Keratinocyte (primary cell): Measurements from ENCODE around the gene MAPRE2. TPM values are rescaled to one million over a fixed set of nuclear protein-coding genes. Genes with fewer than 3 reads are reported as not detected.

Experiments
- DNase-seq: peaks from one replicate; pipeline ENCODE4 v3.0.0-alpha.2; 2011; ENCODE audit warnings: low read depth, missing footprints, low spot score
- FAIRE-seq: peaks from 2 replicates; lab custom pipeline; 2011; peaks lifted over from hg19 to GRCh38; lab: Jason Lieb, UNC
- H2AFZ ChIP-seq: 2 replicates; pipeline ENCODE4 v1.6.0; 2012; ENCODE audit warnings: low read length, control low read depth, inconsistent platforms; ENCODE audit not compliant: control insufficient read depth
- H3K27ac ChIP-seq: 2 replicates; pipeline ENCODE4 v1.5.1; 2011; ENCODE audit warnings: low read length; ENCODE audit not compliant: control insufficient read depth, insufficient read depth
- H3K27me3 ChIP-seq: 3 replicates; pipeline ENCODE4 v1.6.0; 2011; ENCODE audit warnings: low read length; ENCODE audit not compliant: control insufficient read depth, insufficient read depth; ENCODE audit errors: extremely low read depth
- H3K36me3 ChIP-seq, 2 experiments: 2 replicates in 1 of 2; 3 replicates in 1 of 2; pipeline ENCODE4 v1.5.1; 2011; ENCODE audit warnings: low read length in 2 of 2, mild to moderate bottlenecking in 1 of 2; ENCODE audit not compliant: control insufficient read depth in 2 of 2, insufficient read depth in 2 of 2; ENCODE audit errors: extremely low read depth in 1 of 2
- H3K4me1 ChIP-seq: 3 replicates; pipeline ENCODE4 v1.5.1; 2011; ENCODE audit warnings: low read length; ENCODE audit not compliant: control insufficient read depth, insufficient read depth; ENCODE audit errors: extremely low read depth
- H3K4me2 ChIP-seq: 3 replicates; pipeline ENCODE4 v1.6.0; 2011; ENCODE audit warnings: low read depth, low read length; ENCODE audit not compliant: control insufficient read depth, insufficient read depth; ENCODE audit errors: extremely low read depth
- H3K4me3 ChIP-seq, 3 experiments: fragments of 200-600 bp in 1 of 3; sonication (generic) in 1 of 3; 2 replicates in 2 of 3; 3 replicates in 1 of 3; pipeline ENCODE4 v1.5.1; 2011 to 2016; ENCODE audit warnings: low read length in 3 of 3, mild to moderate bottlenecking in 3 of 3, control low read depth in 2 of 3, inconsistent platforms in 1 of 3, low read depth in 1 of 3, mixed read lengths in 1 of 3, mixed run types in 1 of 3, moderate library complexity in 1 of 3; ENCODE audit not compliant: control insufficient read depth in 2 of 3, insufficient read depth in 2 of 3; ENCODE audit errors: extremely low read depth in 1 of 3
- H3K79me2 ChIP-seq: 2 replicates; pipeline ENCODE4 v1.6.0; 2012; ENCODE audit warnings: low read length; ENCODE audit not compliant: control insufficient read depth, insufficient read depth
- H3K9ac ChIP-seq: 3 replicates; pipeline ENCODE4 v1.6.0; 2011; ENCODE audit warnings: low read length; ENCODE audit not compliant: control insufficient read depth, insufficient read depth; ENCODE audit errors: extremely low read depth
- H3K9me1 ChIP-seq: 3 replicates; pipeline ENCODE4 v1.6.0; 2011; ENCODE audit warnings: low read length; ENCODE audit not compliant: control insufficient read depth, insufficient read depth; ENCODE audit errors: extremely low read depth
- H3K9me3 ChIP-seq: 2 replicates; pipeline ENCODE4 v1.5.1; 2012; ENCODE audit warnings: low read depth, low read length; ENCODE audit not compliant: control insufficient read depth
- H4K20me1 ChIP-seq: 3 replicates; pipeline ENCODE4 v1.6.0; 2011; ENCODE audit warnings: low read length; ENCODE audit not compliant: control insufficient read depth, insufficient read depth; ENCODE audit errors: extremely low read depth
- EZH2 ChIP-seq: IDR thresholded peaks from one replicate; pipeline ENCODE4 v1.6.1; 2012; ENCODE audit warnings: inconsistent platforms, mild to moderate bottlenecking, low read length, moderate library complexity
- dilution Hi-C: fragments of 300-500 bp; cut with MboI; formaldehyde crosslinking; loops from one replicate; pipeline ENCODE4 v1.7.0; 2020; ENCODE audit warnings: low sequenced_read_pairs; ENCODE audit not compliant: extremely low pct_ligation_motif_present
- polyA plus RNA-seq, 5 experiments: library from polyadenylated mRNA; depleted of rRNA in 3 of 5; stranded (reverse) in 3 of 5; stranded (forward) in 1 of 5; unstranded in 1 of 5; fragments of >200 nt; gene quantifications; 1 replicate in 1 of 5; 2 replicates in 3 of 5; 3 replicates in 1 of 5; pipeline versions ENCODE4 v1.2.1 to v1.2.3, GENCODE V29; 2011 to 2012; ENCODE audit warnings: missing spikeins in 2 of 5, low read depth in 1 of 5, low replicate concordance in 1 of 5
- TF ChIP-seq, protein P1 (sequence below), 3 experiments: IDR thresholded peaks in 1 of 3; conservative IDR thresholded peaks in 1 of 3; optimal IDR thresholded peaks in 1 of 3; 2 replicates in 2 of 3; 3 replicates in 1 of 3; pipeline versions ENCODE3 to v1.5.1; 2011; ENCODE audit warnings: low read length in 3 of 3, mild to moderate bottlenecking in 3 of 3, moderate library complexity in 2 of 3, control low read depth in 1 of 3, inconsistent platforms in 1 of 3; ENCODE audit not compliant: insufficient read depth in 2 of 3; ENCODE audit errors: extremely low read depth in 1 of 3

MAPRE2 gene
- polyA plus RNA-seq, 1 donor (not counting 4 experiments of a cell fraction or from before 2014, with no cell fraction given), result 14.2 TPM

DNA sequence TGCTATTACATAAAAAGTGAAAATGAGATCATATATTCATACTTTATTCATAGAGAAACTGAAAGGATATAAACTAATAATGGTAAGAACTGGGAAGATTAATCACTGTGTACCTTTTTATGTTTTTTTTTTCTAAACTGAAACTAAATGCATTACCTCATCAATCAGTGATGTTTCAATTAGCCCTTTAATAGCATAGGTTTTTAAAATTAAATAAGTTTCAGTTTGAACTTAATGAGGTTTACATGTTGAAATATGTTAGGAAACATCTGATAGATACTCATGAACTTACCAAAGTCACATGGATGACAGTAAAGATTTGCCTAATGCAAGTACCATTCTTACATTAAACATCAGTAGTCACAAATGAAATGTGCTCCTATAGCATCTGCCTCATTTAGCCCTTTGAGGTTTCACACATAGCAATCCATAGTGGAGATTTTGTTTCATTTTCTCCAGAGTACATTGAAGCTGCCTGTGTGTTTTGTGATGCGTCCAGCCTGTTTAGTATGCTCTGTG lies 8.9 kb downstream of the MAPRE2 start:
- dilution Hi-C loops, result no loop called here
- no peaks in the 10 kb centered on the region for H3K9me3 ChIP-seq
- H3K79me2 ChIP-seq, result no peaks in the 10 kb centered on the region
- H3K9me1 ChIP-seq, result no peaks in the 10 kb centered on the region
- no peaks in the 10 kb centered on the region for H4K20me1 ChIP-seq
- H3K4me1 ChIP-seq, result no peaks in the 10 kb centered on the region
- no peak for TF ChIP-seq EZH2
- TF ChIP-seq, protein P1, sequence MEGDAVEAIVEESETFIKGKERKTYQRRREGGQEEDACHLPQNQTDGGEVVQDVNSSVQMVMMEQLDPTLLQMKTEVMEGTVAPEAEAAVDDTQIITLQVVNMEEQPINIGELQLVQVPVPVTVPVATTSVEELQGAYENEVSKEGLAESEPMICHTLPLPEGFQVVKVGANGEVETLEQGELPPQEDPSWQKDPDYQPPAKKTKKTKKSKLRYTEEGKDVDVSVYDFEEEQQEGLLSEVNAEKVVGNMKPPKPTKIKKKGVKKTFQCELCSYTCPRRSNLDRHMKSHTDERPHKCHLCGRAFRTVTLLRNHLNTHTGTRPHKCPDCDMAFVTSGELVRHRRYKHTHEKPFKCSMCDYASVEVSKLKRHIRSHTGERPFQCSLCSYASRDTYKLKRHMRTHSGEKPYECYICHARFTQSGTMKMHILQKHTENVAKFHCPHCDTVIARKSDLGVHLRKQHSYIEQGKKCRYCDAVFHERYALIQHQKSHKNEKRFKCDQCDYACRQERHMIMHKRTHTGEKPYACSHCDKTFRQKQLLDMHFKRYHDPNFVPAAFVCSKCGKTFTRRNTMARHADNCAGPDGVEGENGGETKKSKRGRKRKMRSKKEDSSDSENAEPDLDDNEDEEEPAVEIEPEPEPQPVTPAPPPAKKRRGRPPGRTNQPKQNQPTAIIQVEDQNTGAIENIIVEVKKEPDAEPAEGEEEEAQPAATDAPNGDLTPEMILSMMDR (optimal IDR thresholded peaks at IDR 0.05 in 1 of 3, IDR thresholded peaks at IDR 0.05 in 1 of 3, conservative IDR thresholded peaks at IDR 0.05 in 1 of 3; ENCODE audit: extremely low read depth in 1 of 3, insufficient read depth in 2 of 3, low read length in 3 of 3), result no peak
- H3K4me2 ChIP-seq, result no peak overlapping the region
- DNase-seq (no peak), FAIRE-seq (peak; percentile 34)
- H3K27ac ChIP-seq, result no peak overlapping the region
- H2AFZ ChIP-seq, result no peak overlapping the region
- H3K9ac ChIP-seq, result no peak overlapping the region
- no peak overlapping the region for H3K4me3 ChIP-seq
- no peaks in the 10 kb centered on the region for H3K27me3 ChIP-seq
- no peaks in the 10 kb centered on the region for H3K36me3 ChIP-seq

DNA sequence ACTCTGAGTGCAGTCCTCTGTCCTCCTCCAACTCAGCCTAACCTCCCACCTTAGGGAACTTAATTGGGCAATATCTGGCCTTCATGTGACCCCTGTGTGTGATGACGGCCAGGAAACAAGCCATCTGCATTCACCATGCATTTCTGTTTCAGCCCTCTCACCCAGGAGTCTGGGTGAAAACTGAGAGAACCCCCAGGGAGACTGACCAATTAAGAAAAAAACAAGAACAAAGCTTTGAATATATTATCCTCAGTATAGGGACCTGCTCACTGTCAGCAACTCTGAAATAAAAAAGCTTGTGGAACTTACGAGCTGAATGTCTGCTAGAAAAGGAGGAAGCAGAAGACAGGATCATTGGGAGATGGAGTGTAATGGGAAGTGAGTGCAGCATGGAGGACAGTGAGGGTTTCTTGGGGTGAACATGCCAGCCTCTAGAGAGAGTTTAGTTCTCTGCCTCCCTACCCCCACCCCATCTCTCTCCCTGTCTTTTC lies 9.5 kb downstream of the MAPRE2 start:
- TF ChIP-seq, protein P1 (optimal IDR thresholded peaks at IDR 0.05 in 1 of 3, IDR thresholded peaks at IDR 0.05 in 1 of 3, conservative IDR thresholded peaks at IDR 0.05 in 1 of 3; ENCODE audit: extremely low read depth in 1 of 3, insufficient read depth in 2 of 3, low read length in 3 of 3), result no peak
- TF ChIP-seq EZH2, result no peak
- no peak overlapping the region for H3K4me3 ChIP-seq

More for the DNA sequence above, 9.5 kb downstream of the MAPRE2 start:
- Histone ChIP-seq H3K9ac (no peak overlapping the region), H3K9me3 (no peaks in the 10 kb centered on the region), H3K36me3 (no peaks in the 10 kb centered on the region), H3K9me1 (no peaks in the 10 kb centered on the region), H4K20me1 (no peaks in the 10 kb centered on the region), H3K27me3 (no peaks in the 10 kb centered on the region), H3K27ac (no peak overlapping the region), H3K4me1 (no peaks in the 10 kb centered on the region), H3K79me2 (no peaks in the 10 kb centered on the region), H3K4me2 (no peak overlapping the region), H2AFZ (no peak overlapping the region)
- FAIRE-seq (no peak), DNase-seq (no peak)
- dilution Hi-C loops, result no loop called here
